GM10266 (cell line): ENCODE results near the gene COPZ2.
"Not testable (repeated sequence)": the region's sequence is repeated elsewhere in the genome, so short reads cannot be mapped to it uniquely, and the experiment has no call there.

Experiments
- DNase-seq: peaks from one replicate; pipeline ENCODE4 v3.0.0; 2012; ENCODE audit errors: extremely low spot score
- TF ChIP-seq, protein P1 (sequence below): IDR thresholded peaks from 2 replicates; pipeline ENCODE4 v1.5.1; 2012; ENCODE audit warnings: mild to moderate bottlenecking, low read depth; ENCODE audit not compliant: control insufficient read depth, insufficient read depth; ENCODE audit errors: missing control alignments

The COPZ2 gene

DNA sequence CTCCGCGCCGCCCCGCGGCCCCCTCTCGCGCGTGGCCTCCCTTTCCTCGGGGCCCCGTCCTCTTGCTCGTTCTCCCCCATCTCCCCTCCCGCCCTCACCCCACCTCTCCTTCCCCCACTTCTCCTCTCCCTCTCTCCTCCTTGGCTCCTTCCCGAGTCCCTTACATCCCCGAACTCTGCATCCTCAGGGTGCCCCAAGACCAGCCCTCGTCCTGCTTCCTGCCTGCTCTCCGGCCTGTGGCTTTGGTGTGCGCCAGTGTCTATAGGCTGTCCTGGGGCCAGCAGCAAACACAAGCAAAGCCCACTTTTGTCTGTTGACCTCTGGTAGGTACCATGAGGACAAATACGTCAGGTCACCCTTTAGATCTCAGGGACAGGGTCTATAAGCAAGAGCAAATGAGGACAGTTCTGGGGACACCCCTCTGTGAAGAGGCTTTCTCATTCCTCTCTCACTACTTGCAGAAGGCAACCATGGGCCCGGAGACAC, 284 bp upstream of the COPZ2 start:
- DNase-seq, result no peak
- TF ChIP-seq, protein P1, sequence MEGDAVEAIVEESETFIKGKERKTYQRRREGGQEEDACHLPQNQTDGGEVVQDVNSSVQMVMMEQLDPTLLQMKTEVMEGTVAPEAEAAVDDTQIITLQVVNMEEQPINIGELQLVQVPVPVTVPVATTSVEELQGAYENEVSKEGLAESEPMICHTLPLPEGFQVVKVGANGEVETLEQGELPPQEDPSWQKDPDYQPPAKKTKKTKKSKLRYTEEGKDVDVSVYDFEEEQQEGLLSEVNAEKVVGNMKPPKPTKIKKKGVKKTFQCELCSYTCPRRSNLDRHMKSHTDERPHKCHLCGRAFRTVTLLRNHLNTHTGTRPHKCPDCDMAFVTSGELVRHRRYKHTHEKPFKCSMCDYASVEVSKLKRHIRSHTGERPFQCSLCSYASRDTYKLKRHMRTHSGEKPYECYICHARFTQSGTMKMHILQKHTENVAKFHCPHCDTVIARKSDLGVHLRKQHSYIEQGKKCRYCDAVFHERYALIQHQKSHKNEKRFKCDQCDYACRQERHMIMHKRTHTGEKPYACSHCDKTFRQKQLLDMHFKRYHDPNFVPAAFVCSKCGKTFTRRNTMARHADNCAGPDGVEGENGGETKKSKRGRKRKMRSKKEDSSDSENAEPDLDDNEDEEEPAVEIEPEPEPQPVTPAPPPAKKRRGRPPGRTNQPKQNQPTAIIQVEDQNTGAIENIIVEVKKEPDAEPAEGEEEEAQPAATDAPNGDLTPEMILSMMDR, result no peak

DNA sequence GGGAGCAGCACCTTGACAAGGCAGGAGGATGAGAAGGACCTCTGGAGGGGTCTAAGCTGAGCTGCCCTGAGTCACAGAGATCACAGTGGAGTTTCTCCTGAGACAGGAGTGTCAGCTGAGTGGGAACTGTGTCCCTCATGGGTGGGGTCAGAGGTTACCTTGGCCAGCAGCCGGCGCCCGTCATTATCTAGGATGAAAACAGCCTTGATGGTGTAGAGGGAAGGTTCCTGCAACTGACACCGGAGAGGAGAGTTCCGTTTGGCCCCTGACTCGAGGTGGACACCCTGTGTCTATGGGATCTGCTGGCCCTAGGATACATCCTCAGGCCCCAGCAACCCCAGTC, 933 bp downstream of the COPZ2 start:
- DNase-seq, result no peak
- TF ChIP-seq, protein P1, result no peak

DNA sequence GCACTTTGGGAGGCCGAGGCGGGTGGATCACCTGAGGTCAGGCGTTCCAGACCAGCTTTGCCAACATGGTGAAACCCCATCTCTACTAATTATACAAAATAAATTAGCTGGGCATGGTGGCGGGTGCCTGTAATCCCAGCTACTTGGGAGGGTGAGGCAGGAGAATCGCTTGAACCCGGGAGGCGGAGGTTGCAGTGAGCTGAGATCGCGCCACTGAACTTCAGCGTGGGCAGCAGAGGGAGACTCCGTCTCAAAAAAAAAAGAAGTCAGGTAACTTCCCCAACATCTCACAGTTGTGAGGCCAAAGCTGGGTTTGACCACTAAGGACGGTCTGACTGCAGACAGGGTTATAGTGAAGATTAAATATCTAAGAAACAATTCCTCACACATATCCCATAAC, 2.9 kb downstream of the COPZ2 start:
- DNase-seq, result not testable (repeated sequence)

DNA sequence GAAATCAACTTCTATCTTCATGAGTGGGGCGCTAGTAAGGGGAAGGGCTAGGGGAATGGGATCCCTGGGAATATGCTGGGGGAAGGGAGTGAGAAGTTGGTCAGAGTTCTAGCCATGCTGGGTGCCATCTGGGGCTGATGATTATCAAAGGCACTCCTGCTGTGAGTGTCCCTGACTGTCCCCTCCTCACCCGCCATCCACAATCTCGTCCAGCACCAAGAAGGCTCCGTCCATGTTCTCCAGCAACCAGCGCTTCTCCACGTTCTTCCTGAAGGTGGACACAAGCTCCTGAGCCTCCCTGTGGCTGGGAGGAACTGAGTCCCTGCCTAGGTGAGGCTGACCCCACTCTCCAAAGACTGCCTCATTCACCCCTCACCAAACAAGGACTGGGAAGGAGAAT, 5.6 kb downstream of the COPZ2 start:
- TF ChIP-seq, protein P1, result no peak
- no peak for DNase-seq

DNA sequence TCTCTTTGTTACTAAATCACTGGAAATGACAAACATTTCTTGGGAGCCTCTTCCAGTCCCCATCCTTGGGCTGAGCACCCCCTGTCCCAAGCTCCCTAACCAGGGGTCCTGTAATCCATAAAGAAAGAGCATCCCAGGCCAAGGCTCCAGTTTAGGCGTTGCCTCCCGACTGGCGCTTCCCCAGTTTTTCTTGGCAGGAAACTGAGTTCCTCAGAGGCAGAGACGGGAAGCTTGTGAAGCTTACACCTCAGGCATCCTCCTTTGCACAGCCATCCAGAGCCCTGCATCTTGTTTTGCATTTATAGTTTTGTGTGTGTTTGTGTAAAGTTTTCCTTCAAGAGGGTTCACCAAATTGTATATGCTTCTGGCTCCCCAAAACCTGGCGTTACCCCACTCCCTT, 7.1 kb downstream of the COPZ2 start:
- TF ChIP-seq, protein P1, result no peak

DNA sequence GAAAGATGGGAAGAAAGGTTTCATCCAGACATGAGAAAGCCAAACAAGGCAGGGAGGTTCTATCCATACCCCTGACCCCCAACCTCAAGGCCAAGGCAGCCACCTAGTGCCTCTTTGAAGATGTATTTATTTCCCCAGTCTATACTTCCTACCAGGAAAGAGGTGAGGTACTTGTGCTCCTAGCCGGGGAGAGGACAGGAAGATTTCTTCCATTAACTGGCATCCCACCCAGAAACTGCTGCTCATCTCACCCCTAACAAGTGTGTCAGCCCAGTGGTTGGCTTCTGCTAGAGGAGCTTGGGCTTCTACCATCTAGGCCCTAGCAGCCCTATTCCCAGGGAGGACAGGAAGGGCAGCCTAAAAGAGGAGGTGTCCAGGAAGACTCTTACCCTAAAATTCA, 8.9 kb downstream of the COPZ2 start:
- TF ChIP-seq, protein P1, result no peak
- no peak for DNase-seq

More for the DNA sequence above, 7.1 kb downstream of the COPZ2 start:
- no peak for DNase-seq

DNA sequence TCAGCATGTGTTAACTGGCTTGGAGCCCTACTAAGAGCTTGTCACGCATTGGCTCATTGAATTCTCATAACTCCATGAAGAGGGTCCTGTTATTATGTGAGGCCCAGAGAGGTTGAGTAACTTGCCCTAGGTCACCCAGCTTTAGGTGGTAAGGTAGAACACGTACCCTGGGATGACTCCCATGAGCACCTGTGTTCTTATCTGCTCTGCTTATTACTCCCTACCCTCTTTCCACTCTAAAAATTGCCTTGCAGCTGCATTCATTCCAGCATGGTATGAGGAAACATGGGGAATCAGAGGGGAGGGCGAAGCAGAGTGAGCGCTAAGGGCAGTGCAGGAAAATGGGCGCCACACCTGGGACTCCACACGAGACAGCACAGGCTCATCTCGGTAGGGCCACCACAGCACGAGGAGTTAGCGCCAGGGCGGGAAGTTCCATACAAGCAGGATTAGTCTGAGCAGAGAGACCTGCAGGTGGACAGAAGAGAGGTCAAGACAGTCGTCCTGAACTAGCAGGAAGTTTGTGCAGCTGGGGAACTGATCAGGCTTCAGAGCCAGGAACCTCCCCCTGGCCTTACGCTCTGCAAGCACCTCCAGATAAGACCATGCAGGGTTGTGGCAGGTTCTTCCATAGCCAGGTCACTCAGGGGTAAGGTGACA, 10.1 kb downstream of the COPZ2 start:
- TF ChIP-seq, protein P1, result no peak

More for the DNA sequence above, 10.1 kb downstream of the COPZ2 start:
- no peak for DNase-seq
